DMS153 (cell line): ENCODE data around the gene GRM3.

Experiments
- DNase-seq: peaks from one replicate; lab custom pipeline; 2025; lab: John Stamatoyannopoulos, UW

The GRM3 gene

DNA sequence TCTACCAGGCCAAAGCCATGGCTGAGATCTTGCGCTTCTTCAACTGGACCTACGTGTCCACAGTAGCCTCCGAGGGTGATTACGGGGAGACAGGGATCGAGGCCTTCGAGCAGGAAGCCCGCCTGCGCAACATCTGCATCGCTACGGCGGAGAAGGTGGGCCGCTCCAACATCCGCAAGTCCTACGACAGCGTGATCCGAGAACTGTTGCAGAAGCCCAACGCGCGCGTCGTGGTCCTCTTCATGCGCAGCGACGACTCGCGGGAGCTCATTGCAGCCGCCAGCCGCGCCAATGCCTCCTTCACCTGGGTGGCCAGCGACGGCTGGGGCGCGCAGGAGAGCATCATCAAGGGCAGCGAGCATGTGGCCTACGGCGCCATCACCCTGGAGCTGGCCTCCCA, 142.7 kb downstream of the GRM3 start:
- no peak for DNase-seq

DNA sequence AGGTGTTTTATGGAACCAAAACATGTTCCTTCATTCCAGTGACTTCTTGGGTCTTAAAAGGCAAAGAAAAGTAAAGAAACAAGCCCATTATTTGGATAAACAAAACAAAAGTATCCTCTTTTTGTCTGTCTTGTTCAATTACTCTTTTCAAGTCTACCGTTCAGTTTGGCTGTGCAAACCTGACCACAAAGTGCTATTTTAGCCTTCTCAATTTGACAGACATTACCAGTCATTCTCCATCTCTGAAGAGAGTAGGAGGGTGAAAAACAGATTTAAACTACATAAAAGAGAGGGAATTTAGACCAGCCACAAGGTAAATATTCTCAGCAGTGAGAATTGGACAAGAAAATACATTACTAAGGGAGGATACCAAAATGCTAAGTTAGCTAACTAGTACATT, 145.2 kb downstream of the GRM3 start:
- no peak for DNase-seq

DNA sequence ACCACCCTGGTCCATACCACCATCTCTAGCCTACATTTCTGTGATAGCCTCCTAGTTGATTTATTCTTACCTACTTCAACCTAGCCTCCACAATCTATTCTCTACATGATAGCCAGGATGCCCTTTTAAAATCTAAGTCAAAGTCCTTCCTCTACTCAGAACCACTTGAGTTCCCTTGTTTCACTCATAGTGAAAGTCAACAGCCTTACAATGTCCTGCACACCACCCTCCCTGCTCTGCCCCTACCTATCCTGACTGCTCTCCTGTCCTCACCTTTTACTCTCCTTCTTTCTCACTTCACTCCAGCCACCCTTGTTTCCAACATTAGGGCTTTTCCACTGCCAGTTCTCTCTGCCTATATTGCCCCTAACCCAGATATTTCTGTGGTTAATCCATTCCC, 146.7 kb downstream of the GRM3 start:
- DNase-seq, result no peak

DNA sequence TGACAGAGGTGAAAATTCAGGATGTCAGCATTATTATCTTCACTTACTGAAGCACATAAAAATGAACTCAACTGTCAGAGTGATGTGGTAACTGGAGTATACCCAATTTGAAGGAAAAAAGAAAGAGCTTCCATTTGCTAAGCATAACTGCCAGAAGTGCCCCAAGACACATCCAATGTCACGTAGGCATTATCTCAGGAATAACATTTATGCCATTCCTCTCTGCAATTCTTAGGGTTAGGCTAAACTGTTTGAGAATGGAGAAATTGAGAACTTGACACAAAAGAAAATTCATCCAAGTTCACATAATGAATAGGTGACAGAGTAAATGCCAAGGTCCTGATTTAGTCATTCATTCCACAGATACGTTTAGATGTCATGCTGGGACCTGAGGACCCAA, 148.6 kb downstream of the GRM3 start:
- DNase-seq, result no peak

DNA sequence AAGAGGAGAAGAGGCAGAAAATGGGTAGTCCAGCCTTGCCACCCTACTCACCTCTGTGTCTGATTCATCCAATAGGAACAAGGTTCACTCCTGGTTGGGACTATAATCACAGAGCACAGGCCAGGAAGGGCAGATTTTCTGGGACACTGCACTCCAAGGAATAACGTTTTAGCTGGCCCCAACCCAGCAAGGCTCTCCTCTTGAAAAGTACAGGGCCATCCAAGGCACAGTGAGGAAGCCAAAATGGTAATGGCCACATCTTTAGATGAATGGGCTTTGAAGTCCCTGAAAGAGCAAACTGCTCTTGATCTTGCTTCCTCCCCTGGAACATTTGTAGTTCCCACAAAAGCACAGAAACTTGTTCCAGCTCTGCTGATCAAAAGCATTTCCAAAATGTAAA, 149.4 kb downstream of the GRM3 start:
- no peak for DNase-seq

DNA sequence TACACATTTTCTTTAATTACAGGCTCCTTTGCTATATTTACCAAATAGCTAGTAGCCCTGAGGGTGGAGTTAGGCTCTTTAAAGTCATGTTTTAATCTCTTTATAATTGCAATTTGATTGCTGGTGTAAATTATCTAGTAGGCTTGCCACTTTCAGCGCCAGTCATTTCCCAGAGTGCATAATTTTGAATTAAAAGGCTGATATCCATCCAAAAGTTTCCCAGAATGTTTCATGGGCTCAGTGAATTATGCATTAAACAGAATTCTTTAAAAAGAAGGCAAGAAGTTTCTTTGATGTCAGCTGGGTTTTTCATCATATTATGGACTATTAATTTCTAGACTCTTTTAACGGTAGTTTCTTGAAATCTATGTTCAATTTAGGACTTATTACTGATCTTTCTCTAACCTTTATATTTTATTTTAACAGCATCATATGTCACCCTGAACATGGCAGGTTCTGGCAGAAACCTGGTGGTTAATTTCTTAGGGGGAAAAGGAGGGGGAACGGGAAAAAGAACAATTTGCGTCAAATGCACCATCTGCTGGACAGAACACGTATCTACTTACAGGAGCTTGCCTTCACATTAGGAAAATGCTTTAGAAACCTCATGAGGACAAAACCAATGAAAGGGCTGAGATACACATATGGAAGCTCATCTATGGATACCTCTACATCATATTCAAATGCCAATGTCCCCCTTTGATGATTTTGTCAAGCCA, 171.1 kb downstream of the GRM3 start:
- peak; percentile 41 for DNase-seq

DNA sequence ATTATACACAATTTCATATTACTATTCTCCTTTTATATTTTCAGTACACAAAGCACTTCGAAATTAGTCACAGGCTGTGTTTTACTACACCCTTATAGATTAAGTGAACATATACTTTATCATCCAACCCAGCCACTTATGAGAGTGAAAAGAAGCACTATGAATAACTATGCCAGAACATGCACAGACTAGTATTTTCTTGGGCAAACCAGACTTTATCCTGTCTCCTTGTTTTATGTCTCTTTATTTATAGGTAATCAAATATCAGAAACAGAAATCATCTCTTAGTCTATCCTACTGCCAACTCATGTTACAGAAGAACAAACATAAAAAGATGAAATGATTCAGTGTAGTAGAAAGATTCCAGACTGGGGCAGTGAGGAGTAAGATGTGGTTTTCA, 171.8 kb downstream of the GRM3 start:
- no peak for DNase-seq

DNA sequence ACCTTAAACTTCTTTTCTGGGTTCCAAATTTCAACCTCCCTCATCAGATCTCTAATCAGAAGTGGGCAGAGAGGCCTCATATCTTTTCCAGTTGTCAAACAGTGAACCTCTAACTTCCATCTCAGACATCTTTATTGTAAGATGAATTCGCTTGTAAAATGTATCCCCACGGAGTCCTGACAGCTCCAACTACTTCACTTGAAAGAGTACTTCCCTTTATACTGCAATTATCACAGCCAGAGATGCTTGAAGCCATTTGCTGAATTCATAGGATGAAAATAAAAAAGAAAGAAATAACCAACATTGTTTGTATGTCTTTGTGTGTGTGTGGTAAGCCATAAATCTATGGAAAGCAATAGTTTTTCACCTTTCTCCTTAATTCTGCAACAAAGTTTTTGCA, 175.2 kb downstream of the GRM3 start:
- DNase-seq, result no peak

DNA sequence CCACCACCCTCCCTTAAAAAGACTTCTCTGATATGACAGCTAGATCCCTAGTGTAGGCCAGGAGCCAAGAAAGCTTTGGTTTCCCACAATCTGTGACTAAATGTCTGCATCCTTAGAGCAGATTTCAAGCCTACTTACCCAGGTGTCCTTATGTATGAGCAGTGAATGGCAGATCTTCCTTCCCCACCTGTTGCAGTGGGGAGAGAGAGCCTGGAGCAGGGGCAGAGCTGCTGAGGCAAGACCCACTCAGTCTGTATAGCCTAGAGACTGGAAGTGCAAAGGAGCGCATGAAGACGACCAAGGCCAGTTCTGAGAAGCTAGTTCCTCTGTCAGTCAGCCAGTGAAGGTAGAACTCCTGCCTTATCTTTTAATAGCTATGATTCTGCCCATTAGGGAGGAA, 180.1 kb downstream of the GRM3 start:
- no peak for DNase-seq

DNA sequence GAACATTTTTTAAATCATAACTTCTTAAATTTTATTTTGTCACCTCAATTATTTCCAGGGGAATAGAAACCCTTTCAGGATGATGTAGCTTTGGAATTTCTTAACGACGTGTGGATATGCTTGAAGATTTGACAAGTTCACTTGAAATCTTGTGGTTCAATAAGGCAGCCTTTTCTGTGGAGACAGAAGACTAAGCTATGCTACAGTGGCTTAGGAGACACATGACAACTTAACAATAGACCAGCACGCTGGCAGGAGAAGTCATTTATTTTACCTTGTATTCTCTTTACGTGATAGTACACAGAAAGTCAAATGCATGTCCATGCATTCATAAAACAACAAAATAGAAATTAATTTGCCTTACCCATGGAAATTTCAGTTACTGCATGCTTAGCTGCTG, 181.6 kb downstream of the GRM3 start:
- DNase-seq, result no peak

DNA sequence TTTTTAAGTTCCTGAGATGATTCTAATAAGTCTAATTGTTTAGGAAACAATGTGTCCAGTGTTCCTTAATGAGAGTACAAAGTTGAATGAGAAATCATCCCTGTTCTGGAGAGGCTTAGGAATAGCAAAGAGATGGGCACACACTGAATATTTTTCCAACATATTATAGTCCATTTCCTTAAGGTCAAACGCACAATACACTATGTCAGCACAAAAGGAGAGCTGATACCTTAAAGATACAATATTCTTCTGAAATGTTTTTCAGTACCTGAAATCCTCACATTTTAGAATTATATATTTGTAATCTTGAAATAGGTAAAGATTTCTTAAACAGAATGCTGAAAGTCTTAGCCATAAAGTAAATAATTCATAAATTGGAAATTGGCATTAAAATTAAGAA, 183.2 kb downstream of the GRM3 start:
- no peak for DNase-seq

DNA sequence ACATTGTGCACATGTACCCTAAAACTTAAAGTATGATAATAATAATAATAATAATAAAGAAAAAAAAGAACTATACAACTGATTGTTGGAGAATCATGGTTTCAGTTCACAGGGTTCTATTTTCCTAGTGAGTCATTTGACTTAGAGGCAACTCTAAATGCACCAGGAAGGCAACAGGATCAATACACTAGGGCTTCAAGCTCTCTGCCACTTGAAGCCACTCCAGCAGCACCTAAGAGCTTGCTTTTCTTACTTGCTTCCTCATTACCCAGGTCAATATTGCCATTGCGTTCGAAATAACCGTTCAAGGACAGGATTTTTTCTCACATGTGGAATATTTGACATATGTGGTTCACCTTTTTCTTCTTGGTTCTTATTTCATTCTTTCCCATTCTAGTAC, 189.7 kb downstream of the GRM3 start:
- DNase-seq, result peak; percentile 83

DNA sequence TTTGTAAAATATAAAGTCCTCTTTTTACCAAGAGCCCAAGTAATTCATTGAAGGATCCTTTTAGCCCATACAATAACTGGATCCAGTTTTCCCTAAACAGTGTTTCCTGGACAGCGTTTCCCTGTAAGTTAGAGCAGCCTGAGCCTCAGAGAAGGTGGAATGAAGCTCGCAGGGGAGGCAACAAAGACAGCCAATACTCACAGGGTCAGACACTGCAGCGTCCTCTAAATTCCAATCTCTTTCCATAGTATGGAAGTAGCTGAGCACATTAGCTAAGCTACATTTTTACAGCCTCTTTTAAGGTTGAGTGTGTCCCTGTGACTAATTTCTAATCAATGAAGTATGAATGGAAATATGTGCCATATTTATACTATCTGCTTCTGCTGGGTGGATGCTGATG, 193.5 kb downstream of the GRM3 start:
- DNase-seq, result no peak

DNA sequence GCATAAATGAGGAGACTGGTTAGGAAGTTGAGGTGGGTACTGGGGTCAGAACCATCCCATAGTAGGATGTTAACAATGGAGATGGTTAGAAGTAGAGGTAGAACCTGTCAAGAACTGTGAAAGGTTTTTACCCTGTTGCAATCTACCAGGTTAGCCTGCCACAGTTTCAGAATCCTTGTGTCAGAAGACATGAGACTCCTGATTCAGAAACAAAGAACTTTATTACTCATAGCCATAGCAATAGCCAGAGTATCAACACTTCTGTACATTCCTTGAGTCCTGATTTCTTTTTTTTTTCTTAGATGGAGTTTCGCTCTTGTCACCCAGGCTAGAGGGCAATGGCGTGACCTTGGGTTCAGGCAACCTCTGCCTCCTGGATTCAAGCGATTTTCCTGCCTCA, 200.9 kb downstream of the GRM3 start:
- DNase-seq, result no peak

DNA sequence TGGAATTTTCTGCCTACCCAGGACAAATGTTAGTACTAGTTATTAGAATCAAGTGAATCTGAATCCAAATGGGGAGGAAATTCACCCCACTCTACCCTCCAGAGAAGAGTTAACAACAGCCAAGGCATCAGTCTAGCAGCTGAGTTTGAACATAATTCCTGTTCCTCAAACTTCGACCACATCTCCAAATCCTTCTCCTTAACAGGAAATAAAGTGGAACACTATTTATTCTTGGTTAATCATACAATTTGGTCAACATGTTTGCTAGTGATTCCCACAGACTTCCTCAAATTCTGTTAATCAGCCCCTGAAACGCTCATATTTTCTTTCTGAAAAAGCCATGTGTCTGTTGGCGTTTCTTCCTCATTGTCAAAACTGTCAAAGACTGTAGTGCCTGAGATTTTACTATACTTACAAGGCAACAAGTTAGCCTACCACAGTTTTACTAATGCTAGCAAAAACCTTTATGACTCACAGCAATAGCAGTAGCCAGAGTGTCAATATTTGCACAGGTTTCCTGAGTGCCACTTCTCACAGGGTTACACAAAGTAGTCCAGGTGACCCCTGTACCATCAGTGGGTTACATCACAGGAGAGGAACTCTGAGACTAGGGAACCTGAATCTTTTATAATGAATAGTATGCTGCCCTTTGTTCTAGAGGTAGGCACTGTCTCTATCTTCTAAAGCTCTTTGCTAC, 202.9 kb downstream of the GRM3 start:
- DNase-seq, result peak; percentile 94

DNA sequence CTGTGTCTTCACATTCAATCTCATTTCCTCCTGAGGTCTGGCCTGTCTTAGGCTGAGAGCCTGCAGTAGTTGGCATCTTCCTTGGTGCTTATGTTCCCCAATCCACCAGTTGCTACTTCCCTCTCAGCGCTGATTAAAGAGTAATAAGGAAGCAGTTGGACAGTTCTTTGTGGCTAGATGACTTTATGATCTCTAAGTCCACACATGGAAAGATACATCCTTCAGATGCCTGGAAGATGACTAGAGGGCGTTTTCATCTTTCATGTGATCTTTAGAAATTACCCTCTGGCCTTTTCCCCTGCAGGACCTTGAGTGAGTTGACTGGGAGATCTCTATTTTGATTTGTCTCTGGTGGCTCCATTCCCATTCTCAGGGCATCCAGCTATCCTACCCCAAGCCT, 204.5 kb downstream of the GRM3 start:
- DNase-seq, result no peak

DNA sequence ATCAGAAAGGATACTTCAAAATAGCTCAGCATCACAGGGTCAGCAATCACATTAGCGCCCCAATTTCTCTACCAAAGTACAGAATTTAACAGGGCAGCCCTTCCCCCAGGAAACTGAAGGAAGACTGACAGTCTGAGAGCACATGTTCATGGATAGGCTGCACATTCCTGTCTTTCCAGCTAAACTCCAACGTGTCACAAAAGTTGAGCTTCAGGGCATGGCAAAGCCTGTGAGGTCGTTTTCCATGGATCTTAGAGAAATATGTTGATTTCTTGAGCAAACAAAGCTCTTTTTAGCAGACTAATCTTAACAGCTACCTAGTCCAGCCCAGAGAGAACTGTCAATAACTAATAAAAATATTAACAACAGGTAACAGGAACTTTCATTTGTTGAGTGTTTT, 207.9 kb downstream of the GRM3 start:
- DNase-seq, result no peak

DNA sequence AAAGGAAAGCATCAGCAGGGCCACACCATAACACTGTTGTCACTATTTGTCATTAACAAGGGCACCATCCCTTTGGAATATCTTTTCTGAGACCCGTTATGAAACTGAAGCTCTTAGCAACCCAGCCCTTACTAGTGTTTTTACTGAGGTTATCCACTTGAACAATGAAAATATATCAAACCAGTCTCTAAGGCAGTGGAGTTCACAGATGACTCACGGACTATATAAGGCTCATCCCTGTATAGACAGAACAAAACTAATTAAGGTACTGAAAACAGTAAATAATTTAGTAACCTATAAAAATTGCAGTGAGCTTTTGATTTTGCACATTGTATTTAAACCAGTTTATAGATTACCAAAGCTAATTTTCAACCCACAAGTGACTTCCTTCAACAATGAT, 219.7 kb downstream of the GRM3 start:
- no peak for DNase-seq

DNA sequence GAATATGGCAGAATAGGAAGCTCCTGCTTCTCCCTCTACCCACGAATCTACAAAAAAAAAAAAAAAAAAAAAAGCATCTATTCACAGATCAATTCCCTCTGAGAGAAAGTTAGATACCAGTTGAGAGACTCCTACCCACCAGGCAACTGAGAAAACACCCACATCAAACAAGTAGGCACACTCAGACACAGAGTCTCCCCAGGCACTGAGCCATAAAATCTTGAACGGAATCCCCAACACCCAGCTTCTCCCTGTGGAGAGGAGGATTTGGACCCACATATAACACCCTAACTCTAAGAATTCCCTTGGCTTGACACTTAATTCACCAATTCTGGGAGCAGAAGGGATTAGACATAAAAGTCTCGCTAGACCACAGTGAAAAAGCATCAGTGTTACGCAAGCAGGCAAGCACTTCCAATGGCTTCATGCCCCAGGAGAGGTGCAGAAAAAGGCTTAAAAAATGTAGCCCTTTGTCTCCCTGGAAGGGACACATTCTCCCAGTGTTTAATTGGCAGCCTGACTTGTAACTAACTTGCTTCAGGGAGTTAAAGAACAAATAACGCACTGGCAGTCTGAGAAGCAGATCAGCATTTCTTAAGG, 223.6 kb downstream of the GRM3 start:
- DNase-seq, result no peak

DNA sequence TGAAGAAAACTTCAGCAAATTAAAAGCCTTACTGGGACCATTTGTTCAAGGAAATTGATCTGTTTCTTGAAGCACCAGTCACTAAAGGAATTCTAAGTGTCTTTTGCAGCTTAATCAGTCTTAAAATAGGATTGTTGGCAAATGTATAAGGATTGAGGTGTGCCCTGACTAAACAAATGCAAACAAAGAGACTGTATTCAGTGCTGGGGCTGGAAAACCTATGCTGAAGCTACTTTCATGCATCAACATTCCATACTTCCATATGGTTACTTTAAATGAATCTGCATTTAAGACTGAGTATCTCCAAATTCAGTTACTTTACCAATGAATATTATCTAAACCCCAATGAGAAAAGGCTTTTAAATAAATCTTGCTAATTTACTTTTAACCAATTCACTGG, 232.4 kb downstream of the GRM3 start:
- DNase-seq, result no peak

DNA sequence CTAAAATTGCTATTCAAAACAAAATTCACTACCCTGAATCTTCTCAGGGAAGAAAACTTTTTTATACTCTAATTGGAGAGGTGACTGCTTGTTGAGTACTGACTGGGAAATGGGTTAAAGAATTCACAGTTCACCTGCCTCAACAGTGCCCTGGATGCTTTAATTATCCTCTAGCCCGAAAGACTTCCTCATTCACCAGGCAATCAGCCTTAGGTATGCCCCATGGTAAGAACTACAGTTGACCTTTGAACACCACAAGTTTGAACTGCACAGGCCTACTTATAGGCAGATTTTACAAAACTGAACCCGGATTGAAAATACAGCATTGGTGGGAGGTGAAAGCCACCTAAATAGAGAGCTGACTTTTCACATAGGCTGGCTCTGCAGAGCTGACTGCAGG, 240.4 kb downstream of the GRM3 start:
- no peak for DNase-seq

DNA sequence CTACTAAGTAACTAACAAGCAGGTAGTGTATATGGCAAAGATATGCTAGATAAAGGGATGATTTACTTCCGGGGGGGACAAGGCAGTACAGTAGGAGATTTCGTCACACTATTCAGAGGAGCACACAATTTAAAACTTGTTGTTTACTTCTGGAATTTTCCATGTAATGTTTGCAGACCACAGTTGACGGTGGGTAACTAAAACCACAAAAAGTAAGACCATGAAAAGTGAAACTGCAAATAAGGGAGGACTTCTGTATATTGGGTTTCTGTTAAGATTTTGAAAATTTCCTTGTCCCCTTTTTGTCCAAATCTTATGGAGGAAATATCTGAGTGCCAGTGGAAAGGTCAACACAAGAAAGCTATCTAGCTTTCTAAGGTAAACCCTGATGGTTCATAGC, 245.8 kb downstream of the GRM3 start:
- DNase-seq, result no peak

DNA sequence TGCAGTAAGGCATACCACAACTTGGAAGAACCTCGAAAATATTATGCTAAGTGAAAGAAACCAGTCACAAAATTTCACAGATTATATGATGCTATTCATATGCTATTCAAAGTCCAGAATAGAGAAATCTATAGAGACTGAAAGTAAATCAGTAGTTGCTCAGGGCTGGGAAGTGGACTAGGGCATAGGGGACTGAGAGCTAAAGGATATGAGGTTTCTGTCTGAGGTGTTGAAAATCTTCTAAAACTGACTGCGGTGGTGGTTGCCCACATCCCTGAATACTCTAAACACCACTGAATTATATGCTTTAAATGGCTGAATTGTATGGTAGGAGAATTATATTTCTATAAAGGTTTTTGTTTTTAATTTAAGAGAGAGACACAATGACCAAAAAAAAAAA, 254.5 kb downstream of the GRM3 start:
- DNase-seq, result no peak

DNA sequence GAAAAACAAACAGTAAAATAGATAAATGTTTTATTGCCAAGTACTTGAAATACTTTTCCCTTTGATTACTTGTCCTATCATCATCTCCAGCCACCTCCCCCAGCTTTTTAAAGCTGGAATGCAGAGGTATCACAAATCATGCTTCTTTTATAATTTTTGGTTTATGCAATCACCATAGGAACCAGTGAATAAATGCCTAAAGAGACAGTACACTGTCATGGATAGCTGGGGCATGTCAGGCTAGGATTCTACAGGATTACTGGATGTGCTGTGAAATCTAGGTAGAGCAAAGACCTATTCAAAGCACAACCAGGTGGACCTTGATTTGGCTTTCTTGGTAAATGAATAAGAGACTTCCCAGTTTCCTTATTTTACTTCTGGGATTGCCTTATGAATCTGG, 257.2 kb downstream of the GRM3 start:
- DNase-seq, result no peak
